ENCODE data around the gene AMFR.

The AMFR gene

GRCh38 chr16:56419740-56420548 is 5.4 kb downstream of the AMFR start:
- H3K27ac ChIP-seq, result no peak overlapping the region
- no peak for TF ChIP-seq CTCF (conservative IDR thresholded peaks at IDR 0.05)

GRCh38 chr16:56417138-56417537 is 8.2 kb downstream of the AMFR start:
- no peak overlapping the region for H3K27ac ChIP-seq
- TF ChIP-seq CTCF (conservative IDR thresholded peaks at IDR 0.05), result no peak

- TF ChIP-seq CTCF (conservative IDR thresholded peaks at IDR 0.05), result no peak
- H3K27ac ChIP-seq, result no peak overlapping the region
Observed at GRCh38 chr16:56415875-56416274, 9.5 kb downstream of the AMFR start.

GRCh38 chr16:56414366-56414765 is 11.0 kb downstream of the AMFR start:
- TF ChIP-seq CTCF (conservative IDR thresholded peaks at IDR 0.05), result no peak
- H3K27ac ChIP-seq, result no peak overlapping the region

- TF ChIP-seq CTCF (conservative IDR thresholded peaks at IDR 0.05), result no peak
Observed at GRCh38 chr16:56413381-56413780, 12.0 kb downstream of the AMFR start.

GRCh38 chr16:56411624-56412023 is 13.7 kb downstream of the AMFR start:
- H3K27ac ChIP-seq, result no peak overlapping the region
- TF ChIP-seq CTCF (conservative IDR thresholded peaks at IDR 0.05), result no peak

More at GRCh38 chr16:56413381-56413780, 12.0 kb downstream of the AMFR start:
- H3K27ac ChIP-seq, result no peak overlapping the region

- no peak for TF ChIP-seq CTCF (conservative IDR thresholded peaks at IDR 0.05)
- H3K27ac ChIP-seq, result no peak overlapping the region
Observed at GRCh38 chr16:56411123-56411522, 14.2 kb downstream of the AMFR start.
